NCI-H2227 (cell line): ENCODE results near the gene CNTNAP2.

ENCODE experiments used
- DNase-seq: peaks from one replicate; lab custom pipeline; 2025; ENCODE audit not compliant: unreplicated experiment; lab: John Stamatoyannopoulos, UW

Gene CNTNAP2

DNA sequence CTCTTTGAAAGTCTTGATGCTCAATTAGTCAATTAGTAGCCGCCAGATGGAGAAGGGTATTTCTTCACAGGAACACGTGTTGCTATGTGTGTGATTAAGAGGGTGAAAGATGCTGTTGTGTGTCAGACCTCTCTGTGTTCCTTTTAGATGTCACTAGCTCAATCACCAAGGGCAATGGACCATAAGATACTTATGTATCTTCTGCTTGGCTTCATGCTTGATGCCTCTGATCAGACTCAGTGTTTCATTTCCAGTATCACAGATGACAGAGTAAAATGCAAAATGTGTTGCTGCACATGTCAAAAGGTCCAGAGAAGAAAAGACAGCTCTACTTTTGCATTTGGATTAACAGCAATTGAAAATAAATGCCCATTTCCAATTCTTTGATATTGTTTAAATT is 865.9 kb downstream of the CNTNAP2 start:
- no peak for DNase-seq

- DNase-seq: no peak
Measured at GRCh38 chr7:146991596-146991995, 875.0 kb downstream of the CNTNAP2 start.

- no peak for DNase-seq
Measured at GRCh38 chr7:146993764-146994163, 877.2 kb downstream of the CNTNAP2 start.

DNA sequence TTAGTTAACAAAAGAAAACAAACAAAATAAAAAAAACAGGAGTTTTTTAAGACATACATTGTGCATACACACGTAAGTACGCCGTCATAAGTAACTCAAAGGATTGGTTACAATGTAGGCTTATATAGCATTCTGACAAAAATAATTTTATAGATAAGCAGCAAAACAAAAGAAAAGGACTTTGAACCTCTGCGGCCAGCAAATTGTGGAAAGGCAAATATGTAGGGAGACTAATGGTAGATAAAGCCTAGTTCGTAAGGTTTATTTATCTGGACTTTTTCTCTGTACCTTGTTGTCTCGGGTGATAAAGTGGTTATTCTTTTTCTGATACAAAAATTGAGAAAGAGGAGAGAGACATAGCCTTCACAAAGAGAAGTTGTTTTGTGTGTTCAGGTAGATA is 891.9 kb downstream of the CNTNAP2 start:
- DNase-seq: no peak

DNA sequence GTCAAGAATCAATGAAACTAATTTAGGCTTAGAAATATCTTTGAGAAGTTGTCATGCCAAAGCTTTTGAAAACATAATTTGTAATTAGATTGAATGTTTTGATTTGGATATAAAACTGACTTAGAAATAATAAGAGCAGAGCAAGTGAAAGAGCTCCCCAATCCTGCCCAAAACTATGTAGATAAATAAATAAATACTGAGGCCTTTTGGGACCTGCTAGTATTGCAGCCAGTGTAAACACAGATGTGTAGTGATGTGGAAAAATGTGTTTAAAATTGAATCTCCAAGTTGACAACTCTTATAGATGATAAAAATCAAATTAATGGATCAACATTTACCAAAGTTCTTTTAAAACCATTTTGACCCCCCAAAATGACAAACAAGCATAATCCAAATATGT is 896.1 kb downstream of the CNTNAP2 start:
- no peak for DNase-seq

DNA sequence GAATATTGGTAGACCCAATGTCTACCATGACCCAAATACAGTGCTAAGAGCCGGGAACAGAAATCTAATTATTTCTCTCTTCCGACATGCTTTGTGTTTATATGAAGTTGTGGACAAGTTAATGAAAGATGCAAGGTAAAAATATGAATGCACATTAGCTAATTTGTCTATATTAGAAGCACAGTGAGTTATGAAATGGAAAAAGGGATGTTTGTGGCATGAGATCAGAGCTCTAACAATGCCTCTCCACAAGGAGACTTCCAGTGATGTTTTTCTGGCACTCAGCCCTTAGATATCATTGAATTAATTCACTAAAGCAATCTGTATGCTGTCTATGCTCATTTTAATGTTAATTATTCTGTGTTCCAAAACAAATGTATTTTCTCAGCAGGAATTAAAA is 897.2 kb downstream of the CNTNAP2 start:
- no peak for DNase-seq

DNA sequence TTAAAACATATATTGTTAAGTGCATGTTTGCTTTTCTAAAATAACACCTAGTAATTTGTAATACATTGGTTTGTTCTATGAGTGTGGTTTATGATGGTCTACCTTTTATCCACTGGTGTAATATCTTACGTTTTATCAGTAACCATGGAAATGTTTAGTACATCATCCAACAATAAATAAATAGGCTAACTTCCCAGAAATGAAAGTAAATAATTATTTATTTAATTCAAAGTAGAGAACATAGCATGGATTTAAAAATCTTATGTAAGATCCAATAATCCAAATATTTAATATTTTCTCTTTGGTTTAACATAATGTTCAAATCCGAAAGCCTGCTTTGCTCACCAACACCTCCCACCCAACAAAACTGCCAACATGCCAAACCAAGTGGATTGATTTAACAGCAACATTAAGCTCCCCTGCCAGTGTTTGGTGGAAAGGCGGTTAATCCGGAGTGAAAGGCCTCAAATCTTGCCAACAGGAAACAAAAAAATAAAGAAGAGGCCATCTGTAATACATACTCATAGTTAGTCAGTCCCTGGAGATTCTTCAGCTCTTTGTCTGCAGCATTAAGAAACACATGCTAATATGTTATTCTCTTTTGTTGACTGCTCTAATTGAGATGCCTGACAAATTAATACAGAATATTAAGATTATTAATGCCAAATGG is 897.8 kb downstream of the CNTNAP2 start:
- DNase-seq: no peak

GRCh38 chr7:147015999-147016398 is 899.4 kb downstream of the CNTNAP2 start:
- DNase-seq: no peak

GRCh38 chr7:147022056-147022455 is 905.5 kb downstream of the CNTNAP2 start:
- no peak for DNase-seq

DNA sequence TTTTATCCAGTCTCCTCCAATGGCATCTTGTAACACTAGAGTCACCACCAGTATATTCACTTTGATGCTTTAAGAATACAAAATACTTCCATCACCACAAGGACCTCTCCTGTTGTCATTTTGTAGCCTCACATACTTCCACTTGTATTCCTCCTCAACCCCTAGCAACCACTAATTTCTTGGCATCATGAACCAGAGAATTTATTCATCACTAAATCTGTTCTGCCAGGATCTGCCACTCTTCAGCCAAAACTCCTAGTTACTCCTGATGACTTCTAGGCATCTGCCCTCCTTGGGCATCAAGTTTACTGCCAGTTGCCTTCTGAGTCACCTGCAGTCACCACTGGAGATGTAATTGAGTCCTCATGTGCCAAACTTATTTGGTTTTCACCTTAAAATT is 906.8 kb downstream of the CNTNAP2 start:
- no peak for DNase-seq

- no peak for DNase-seq
Measured at GRCh38 chr7:147029953-147030352, 913.4 kb downstream of the CNTNAP2 start.

DNA sequence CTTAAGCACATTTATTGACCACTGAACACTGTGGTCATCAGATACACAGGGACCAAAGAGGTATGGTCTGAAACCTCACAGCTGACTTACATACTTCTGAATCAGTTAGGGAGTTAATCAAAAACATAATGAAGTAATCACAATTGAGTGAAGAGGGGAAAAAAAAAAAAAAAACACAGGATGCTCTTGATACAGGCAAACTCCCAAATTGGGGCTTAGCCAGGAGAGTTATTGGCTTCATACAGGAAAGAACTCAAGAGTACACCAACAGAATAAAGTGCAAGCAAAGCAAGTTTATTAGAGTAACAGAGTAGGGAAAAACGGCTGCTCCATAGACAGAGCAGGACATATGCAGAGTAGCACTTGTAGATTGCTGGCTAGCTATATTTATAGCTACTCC is 917.0 kb downstream of the CNTNAP2 start:
- no peak for DNase-seq

GRCh38 chr7:147041438-147041837 is 924.8 kb downstream of the CNTNAP2 start:
- no peak for DNase-seq

DNA sequence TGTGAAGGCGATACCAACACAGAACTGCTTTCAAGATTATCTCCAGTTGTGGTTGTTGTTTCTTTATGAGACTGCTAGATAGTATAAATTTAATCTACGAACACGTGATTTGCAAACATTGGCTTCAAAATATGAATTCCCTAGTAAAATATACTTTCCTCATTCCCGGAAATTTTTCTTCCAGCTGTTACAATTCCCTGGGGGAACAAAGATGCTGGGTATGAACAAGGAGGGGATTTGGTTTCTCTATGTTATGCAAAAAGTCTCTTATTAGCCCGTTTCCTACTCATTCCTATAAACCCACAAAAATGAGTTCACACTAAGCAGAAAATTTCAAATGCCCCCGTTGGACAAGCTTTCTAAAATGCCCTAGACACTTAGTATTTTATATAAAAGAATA is 928.3 kb downstream of the CNTNAP2 start:
- DNase-seq: no peak

- DNase-seq: no peak
Measured at GRCh38 chr7:147047696-147048095, 931.1 kb downstream of the CNTNAP2 start.

- no peak for DNase-seq
Measured at GRCh38 chr7:147048864-147049263, 932.3 kb downstream of the CNTNAP2 start.

GRCh38 chr7:147052818-147053217 is 936.2 kb downstream of the CNTNAP2 start:
- no peak for DNase-seq

- no peak for DNase-seq
Measured at GRCh38 chr7:147053746-147054145, 937.1 kb downstream of the CNTNAP2 start.

DNA sequence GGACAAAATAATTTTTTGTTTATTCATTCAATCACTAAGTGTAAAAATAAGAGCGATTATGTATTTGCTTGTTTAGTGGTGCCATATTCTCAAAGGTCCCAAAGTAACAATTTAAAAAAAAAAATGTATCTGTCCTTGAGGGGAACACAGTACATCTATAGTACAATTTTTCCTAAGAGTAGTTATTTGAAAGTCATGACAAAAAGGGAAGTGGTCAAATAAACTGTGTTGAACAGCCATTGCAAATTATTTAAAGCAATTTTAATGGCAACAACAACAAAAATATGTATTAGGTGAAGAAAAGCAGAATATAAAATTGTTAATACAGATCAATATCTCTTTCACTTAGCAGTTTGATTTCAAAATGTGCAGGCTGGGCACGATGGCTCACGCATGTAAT is 943.5 kb downstream of the CNTNAP2 start:
- DNase-seq: no peak

DNA sequence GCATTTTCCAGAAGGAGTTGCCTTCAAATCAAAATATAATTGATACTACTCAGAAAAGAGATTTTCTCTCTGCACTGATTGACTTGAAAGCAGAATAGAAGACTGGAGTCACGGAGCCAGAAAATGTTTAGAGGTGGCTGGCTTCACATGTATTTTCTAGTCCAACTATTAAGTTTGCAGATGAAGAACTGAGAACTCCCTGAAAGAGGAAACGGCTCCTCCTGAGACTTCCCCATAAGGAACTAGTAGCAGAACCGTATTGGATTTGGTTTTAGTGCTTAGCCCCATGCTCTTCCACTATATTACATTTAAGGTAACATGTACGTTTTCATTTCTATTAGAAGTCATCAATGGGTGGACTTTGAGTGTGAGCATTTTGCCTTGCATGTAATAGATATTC is 946.3 kb downstream of the CNTNAP2 start:
- DNase-seq: no peak

- no peak for DNase-seq
Measured at GRCh38 chr7:147068842-147069241, 952.2 kb downstream of the CNTNAP2 start.

- no peak for DNase-seq
Measured at GRCh38 chr7:147069771-147070170, 953.2 kb downstream of the CNTNAP2 start.

DNA sequence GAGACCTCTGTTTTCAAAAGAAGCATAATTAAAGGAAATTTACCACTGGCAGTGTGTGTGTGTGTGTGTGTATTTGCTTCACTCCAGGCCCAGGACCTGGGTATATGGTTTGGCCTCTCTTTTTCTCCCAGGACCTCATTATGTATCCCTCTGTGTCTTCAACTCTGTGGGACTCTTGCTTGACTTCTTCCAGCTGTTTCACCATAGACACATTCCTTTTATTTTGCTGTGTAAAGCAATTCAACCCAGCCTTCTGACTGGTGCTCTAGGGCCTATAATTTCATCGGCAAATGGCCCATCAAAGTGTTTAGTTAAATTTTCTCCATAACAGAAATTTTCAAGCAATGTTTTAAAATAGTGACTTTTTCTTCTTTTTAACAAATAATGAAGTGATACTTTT is 954.3 kb downstream of the CNTNAP2 start:
- DNase-seq: no peak
